Measurements from ENCODE around the gene CNNM3.
"Not testable (repeated sequence)": the region's sequence is repeated elsewhere in the genome, so short reads cannot be mapped to it uniquely, and the experiment has no call there.

CNNM3 gene

DNA sequence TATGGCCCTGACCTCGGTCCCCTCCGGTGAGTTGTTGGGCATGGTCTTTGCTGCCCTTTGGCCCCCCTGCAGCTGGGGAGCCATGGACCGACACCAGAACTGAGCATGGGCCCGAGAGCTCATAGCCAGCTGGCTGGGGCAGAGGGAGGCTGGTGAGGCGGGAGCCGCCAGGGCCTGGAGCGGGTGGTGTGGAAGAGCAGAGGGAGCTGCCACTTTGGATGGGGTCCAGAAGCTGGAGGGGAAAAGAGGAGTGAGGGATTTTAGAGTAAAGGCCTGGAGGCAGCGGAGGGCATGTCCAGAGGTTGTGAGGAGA, 16.5 kb upstream of the CNNM3 start:
- DNase-seq = no peak

DNA sequence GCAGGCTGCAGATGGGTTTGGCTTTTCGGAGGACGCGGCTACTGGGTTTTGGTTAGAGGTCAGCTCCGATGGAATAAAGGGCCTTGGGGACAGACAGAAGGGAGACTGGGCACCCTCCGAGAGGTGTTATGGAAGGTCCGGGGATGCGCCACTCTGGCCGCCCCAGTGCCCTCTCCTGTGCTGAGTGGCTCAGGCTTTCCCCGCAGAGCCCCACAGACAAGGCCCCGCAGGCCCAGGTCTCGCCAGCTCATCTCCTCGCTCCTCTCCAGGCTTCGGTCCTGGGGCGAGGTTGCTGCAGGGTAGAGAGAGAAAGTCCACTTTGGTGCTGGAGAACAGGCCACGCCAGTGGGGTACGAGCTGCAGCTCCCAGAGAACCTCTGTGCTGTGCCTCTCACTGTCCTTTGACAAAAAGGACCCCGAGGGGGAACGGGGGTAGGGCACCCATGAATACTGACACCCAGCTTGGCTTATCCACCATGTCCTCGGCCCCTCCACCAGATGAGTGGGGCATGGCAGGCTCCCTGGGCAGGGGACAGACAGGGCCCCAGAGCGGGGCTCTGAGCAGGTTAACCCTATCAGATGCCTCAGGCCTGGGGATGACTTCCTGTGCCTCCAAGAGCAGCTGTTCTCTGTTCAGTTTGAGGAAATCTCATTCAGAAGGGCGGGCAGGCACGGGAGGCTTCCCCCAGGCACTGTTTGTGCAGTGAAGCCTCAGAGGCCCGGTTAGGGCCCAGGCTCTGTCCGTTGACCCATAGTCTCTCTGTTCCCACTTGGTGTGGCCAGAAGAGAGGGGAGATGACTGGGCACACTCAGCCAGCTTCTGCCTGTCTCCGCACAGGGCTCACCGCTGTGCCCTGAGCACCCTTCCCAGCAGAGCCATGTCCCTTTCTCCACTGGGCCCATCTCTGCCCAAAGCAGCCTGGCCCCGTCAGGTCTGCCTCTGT, 15.7 kb upstream of the CNNM3 start:
- no peak for DNase-seq

DNA sequence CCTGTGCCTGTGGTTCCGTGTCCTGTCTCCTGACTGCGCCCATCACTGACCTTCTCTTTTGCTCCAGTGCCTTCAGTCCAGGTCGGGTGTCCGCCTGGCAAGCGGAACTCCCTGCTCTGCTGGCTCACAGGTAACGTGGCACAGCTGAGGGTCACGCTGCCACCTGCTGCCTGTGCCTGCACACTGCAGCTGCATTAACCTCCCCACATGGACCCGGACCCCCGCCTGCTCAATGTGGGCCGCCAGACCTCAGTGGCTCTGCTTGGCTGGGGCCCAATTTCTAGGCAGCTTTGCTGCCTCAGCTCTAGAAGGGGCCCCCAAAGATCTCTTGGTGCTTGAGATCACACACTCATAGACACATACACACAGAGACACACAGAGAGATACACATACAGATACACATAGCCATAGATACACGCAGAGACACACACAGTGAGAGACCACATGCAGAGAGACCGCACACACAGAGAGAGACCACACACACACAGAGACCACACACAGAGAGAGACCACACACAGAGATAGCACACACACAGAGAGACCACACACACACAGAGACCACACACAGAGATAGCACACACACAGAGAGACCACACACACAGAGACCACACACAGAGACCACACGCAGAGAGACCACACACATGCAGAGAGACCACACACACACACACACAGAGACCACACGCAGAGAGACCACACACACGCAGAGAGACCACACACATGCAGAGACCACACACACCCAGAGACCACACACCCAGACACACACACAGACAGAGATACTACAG, 14.9 kb upstream of the CNNM3 start:
- DNase-seq = peak; percentile 33 to 65 (median 45)

DNA sequence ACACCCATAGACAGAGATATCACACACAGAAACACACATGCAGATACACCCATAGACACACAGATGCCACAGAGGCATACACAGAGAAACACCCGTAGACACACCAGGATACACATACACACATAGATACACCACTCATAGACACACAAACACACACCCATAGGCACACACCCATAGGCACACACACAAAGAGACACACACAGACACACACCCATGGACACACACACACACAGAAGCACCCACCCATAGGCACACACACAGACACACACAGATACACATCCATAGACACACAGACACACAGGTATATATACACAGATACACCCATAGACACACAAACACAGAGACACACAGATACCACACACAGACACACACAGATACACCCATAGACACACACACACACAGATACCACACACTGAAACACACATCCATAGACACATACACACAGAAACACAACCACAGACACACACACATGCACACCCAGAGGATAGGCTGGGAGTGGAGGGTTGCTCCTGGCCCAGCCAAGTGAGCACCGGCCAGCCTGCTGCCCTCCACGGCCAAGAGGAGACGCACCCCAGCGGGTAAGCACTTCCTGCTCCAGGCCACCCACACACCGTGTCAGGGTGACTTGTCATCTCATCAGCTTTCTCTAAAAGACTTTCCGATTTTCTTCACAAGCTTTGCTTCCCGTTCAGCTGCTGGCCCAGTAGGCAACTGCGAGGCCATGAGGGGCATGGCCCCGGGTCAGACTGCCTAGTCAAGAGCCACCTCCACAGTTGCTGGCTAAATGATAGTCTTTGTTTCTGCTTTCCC, 14.1 kb upstream of the CNNM3 start:
- DNase-seq = no peak

DNA sequence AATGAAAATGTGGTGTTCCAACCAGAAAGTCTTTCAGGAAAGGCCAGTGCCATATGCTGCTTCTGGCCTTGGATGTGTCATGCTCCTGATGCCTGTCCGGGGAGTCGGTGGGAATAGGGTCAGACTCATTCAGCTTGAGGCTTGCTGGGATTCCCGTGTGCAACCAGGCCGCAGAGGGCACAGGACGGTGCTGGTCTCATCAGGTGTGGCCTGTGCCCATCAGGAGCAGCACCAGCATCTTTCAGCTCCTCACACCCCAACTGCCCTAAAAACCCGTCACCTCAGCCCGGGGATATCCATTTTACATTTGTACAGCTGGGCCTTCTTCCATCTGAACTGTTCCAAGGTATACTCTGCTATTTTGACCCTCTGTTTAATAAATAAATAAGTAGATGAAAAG, 13.3 kb upstream of the CNNM3 start:
- no peak for DNase-seq

DNA sequence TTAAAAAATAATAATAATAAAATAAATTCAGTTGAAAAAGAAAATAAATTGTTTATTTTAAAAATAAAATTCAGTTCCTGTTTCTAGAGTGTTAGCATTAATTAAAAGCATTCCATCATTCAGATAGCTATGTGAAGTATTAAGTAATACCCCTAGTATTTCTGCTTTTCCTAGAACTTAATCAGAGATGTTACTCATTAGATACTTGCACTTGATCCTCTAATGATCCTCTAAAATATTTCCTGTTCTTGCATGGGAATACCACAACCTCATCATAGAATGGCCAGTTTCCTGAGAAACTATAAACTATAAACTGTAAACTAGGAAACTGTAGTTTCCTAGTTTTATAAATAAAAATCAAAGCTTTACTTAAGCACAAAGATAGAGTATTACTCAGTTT, 11.1 kb upstream of the CNNM3 start:
- DNase-seq = no peak

DNA sequence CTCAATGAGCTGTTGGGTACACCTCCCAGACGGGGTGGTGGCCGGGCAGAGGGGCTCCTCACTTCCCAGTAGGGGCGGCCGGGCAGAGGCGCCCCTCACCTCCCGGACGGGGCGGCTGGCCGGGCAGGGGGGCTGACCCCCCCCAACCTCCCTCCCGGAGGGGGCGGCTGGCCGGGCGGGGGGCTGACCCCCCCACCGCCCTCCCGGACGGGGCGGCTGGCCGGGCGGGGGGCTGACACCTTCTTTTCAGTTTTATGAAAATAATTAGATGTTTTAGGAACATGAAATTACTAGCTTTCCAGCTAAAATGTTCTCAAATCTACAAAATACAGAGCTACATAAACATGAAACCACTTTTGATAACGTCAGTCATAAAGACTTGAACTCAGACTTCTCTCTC, 10.1 kb upstream of the CNNM3 start:
- not testable (repeated sequence) for DNase-seq

DNA sequence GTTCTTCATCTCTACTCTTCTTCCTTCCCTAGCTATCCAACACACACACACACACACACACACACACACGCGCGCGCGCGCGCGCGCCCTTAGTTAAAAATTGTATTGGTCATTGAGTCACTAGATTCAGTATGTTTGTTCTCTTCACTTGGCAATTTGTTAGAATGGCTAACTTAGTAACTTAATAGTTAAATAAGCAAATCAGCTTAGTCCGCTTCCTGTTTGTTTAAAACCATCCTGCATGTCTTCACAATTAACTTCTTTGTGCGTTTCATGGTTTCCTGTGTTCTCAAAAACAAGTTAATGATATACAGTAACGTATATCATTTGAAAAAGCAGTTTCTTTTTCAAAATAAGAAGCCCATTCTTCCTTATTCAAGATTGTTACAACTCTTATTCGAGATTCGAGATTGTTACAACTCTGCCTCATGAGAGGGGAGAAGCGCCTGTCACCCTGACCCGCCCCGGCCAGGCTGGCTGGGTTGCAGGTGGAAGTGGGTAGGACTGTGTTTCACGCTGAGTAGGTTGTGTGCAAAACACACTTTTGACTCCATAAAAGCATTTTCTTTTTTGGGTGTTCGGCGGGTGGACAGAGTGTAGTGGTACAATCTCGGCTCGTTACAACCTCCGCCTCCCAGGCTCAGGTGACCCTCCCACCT, 9.5 kb upstream of the CNNM3 start:
- no peak for DNase-seq

DNA sequence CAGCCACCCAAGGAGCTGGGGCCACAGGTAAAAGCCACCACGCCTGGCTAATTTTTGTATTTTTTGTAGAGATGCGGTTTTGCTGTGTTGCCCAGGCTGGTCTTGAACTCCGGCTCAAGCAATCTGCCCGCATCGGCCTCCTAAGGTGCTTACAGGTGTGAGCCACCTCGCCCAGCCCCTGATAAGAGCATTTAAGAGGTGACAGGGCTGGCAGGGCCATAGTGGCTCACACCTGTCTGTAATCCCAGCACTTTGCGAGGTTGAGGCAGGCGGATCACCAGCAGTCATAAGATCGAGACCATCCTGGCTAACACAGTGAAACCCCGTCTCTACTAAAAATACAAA, 9.0 kb upstream of the CNNM3 start:
- DNase-seq = no peak

DNA sequence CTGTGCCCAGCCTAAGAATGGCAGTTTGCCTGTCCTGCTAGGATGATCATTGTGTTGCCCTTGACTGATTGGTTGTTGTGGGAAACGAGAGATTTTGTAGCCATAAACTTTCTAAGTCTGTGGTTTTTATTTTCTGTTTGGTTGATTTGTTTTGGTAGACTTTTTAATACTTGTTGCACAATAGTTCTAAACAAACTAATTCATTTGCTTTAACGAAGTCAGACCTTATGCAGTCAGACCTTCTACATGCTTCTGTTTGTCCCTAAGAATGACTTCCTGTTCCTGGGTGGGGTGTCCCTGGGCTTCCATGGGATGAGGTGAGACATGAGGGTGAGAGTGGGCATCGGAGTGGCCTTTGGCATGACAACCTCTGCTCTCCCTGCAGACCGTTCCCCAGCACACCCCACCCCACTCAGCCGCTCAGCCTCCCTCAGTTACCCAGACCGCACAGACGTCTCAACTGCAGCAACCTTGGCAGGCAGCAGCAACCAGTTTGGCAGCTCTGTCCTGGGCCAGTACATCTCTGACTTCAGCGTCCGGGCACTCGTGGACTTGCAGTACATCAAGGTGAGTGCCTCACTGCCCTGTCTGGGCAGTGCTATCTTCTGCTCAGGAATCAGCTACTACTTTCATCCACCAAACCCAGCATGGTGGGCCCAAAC, 7.8 kb upstream of the CNNM3 start:
- DNase-seq = no peak

DNA sequence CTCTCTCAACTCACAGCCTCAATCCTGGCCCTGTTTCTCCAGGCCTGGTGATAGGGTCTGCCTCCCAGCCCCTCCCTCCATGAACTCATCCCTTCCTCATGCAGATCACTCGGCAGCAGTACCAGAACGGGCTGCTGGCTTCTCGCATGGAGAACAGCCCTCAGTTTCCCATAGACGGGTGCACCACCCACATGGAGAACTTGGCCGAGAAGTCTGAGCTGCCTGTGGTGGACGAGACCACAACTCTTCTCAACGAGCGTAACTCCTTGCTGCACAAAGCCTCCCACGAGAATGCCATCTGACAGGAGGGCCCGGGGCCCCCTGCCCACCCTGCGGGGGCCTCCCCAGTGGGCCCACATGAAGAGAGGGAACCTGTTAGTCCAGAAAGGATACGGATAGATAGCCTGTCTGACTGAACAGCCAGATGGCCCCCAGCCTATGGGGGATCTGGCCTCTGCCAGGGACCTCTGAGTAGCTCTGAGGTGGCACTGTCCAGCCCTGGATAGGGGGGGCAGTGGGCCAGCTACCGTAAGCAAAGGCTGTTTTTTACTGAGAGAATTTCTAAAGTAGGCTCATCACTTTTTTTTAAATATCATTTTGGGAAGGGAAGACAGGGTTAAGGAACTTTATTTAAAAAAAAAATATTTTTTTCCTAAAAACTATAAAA, 6.7 kb upstream of the CNNM3 start:
- no peak for DNase-seq

DNA sequence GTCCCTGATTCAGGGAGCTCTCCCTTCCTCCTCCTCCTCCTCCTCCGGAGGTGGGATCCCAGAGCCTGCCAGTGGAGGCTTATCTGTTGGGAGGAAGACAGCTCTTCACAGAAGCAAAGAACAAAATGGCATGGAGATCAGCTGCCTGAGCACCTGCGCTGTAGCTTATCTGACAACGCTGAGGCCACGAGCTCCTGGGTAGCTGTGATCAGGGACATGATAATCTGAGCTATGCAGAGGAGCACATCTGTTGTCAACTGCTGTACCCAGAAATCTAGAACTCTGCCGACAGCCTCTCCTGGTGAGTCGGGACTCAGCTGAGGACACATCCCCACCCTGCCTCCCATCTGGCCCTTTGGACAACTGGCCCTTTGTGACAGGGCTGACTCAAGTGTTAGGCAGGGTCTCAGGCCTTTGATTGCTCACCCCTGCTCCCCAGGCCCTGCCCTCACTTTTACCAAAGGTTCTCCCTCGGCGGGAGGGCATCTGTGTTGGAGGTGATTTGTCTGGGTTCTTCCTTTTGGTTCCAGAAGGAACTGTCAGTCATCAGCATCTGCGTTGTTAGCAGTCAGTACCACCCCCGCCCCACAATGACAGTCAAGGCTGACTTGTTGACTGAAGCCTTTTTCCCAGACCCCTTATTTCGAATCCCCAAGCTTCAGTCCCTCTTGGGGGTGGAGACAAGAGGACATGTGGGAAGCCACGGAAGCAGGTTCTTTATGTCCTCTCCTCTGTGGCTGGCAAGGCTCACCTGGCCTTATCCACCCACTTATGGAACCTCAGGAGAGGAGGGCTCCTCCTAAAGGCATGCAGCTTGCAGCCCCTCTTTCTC, 5.9 kb upstream of the CNNM3 start:
- DNase-seq = no peak

DNA sequence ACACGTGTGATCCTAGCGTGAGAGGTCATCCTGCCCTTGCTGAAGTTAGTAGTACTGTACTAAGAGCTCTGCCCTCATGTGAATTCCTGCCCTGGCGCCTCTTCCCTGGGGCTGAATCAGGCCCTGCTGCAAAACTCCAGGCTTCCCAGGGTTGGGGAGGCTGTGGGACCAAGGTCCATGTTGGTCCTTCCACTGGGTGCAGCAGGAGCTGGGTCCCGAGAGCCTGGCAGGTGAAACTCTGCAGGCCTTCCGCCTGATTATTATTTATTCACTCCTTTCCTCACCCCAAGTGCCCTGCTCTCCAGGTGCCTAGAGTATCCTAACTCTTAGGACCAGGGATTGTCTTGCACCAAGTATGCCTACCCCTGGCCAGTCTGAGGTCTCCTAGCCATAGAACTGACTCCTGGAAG, 5.3 kb upstream of the CNNM3 start:
- no peak for DNase-seq

DNA sequence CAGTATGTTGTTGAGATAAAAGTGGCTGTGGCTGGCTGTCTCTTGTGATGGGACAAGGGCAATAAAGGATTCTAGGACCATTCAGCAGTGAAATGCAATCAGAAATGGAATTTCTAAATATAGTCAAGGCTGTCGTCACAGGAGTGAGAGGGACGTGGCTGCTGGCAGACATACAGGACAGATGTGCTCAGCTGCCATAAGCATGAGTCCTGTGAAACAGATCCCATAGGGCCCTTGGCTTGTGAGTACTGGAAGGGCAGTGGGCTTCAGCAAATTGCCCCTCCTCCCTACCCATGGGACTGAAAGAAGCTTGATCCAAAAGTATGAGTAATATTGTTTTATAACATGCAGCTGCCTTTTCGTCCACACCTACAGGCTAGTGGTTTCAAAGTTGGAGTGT, 4.2 kb upstream of the CNNM3 start:
- no peak for DNase-seq

DNA sequence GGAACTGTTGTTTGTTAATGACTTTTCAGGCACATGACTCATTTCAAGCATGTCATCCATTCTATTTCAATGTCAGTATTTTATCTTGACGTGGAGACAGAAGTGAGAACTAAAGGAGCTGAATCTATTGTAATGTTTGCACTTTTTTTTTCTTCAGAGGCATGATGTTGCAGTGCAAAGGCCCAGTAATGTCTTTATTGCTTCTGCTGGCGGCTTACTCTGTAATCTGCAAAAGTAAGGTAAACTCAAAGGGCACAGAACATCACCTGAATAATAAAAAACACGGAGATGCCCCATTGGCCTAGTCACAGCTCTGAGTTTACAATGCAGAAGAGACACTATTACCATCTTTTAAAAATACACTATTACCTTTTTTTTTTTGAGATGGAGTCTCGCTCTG, 2.4 kb upstream of the CNNM3 start:
- DNase-seq = no peak

DNA sequence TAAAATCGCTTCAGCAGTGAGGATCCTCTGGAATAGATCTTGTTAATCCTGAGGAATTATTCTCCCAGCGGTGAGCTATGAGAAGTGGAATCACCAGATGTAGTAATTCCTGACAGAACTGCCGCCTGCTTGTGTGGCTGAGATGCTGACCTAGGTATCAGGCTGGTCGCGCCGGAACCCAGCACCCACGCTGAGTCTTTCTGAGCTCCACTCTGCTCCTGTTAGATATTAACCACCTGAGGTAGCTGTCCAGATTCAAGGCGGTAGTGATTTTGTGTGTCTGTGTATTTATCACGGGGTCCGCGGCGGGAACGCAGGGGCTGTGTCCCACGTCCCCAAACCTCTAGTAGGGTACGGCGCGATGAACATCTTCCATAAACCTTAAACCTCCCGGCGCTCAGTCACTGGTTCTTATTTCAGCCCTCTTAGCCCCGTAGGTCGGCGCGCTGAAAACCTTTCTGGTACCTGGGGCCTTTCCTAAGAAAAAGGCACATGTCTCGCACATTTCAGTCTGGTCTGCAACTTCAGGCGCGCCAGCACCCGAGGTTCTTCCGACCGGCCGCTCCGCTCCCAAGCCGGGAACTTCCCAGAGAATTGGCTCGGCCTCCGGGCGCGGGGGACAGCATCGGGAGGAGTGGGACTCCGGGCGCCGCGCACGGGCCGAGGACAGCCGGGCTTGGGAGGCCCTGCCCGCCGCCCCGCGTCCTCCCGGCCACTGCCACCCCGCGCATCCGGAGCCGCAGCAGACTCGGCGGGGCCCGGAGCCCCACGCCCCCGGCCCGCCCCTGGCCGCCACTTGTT, 542 bp upstream of the CNNM3 start:
- DNase-seq = peak; percentile 37 to 73 (median 72)

DNA sequence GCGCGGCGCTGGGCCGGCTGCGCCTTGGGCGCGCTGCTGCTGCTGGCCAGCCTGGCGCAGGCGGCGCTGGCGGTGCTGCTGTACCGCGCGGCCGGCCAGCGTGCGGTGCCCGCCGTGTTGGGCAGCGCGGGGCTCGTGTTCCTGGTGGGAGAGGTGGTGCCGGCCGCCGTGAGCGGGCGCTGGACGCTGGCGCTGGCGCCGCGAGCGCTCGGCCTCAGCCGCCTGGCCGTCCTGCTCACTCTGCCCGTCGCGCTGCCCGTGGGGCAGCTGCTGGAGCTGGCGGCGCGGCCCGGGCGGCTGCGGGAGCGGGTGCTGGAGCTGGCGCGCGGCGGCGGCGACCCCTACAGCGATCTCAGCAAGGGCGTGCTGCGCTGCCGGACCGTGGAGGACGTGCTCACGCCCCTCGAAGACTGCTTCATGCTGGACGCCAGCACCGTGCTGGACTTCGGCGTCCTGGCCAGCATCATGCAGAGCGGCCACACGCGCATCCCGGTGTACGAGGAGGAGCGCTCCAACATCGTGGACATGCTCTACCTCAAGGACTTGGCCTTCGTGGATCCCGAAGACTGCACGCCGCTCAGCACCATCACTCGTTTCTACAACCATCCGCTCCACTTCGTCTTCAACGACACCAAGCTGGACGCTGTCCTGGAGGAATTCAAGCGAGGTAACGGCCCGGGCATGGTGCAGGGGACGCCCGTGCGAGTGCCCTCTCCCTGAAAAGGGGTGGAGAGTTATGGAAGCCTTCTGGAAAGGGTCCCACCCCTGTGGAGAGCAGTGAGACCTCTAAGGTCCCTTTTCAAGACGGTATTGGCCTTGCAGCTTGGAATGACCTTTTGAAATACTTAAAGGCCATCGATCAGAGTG, 1.0 kb downstream of the CNNM3 start:
- DNase-seq = peak in 2 of 3 experiments; percentile 63 to 69

DNA sequence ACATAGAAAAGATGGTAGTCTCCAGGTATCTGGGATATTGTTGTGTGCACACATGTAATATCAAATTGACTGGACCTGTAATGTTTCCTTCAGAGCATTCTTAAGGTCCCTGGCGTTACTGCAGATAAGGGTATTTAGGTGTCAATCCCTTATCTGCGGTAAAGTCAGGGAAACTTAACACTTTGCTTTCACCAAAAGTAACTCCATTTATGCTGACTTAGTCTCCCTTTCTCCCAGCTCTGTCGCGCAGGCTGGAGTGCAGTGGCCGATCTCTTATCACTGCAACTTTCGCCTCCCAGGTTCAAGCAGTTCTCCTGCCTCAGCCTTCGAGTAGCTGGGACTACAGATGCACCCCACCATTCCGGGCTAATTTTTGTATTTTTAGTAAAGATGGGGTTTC, 1.8 kb downstream of the CNNM3 start:
- DNase-seq = no peak
